IMR-90 (cell line): ENCODE measurements around the gene CEP55. TPM values are rescaled to one million over a fixed set of nuclear protein-coding genes. Genes with fewer than 3 reads are reported as not detected.

ENCODE experiments used
- ATAC-seq: fragments of 200-7000 bp; cut with Tn5 transposase; 2 replicates; pipeline ENCODE4 v1.9.1; 2020; ENCODE audit warnings: low read depth, mild to moderate bottlenecking, moderate library complexity
- BruUV-seq: library from RNA; stranded (reverse); fragments of 400-500 nt; replicated peaks from 2 replicates; lab custom pipeline; 2021; lab: Mats Ljungman, UMichigan
- CTCF ChIA-PET: fragments of 300-600 bp; formaldehyde crosslinking; extraction: SDS; loops from one replicate; lab custom pipeline; 2021; ENCODE audit warnings: antibody characterized with exemption; lab: Yijun Ruan, JAX
- POLR2A ChIA-PET: fragments of 300-600 bp; sonication (Branson Sonifier 250); formaldehyde crosslinking; loops from one replicate; lab custom pipeline; 2022; ENCODE audit warnings: antibody characterized with exemption; ENCODE audit not compliant: unreplicated experiment; lab: Charles Lee
- DNase-seq: peaks from one replicate; pipeline ENCODE4 v3.0.0; 2013
- H2AFZ ChIP-seq: replicated peaks from 2 replicates; pipeline ENCODE3; 2013; ENCODE audit warnings: low read length, mild to moderate bottlenecking; ENCODE audit not compliant: poor library complexity
- H2AK5ac ChIP-seq: 2 replicates; pipeline ENCODE4 v1.6.1; 2013; ENCODE audit warnings: low read depth, low read length, inconsistent platforms
- H2AK9ac ChIP-seq: replicated peaks from 2 replicates; pipeline ENCODE3; 2013; ENCODE audit warnings: mild to moderate bottlenecking, low read depth, low read length, moderate library complexity; ENCODE audit not compliant: poor library complexity
- H2BK120ac ChIP-seq: 2 replicates; pipeline ENCODE4 v1.6.1; 2013; ENCODE audit warnings: low read depth, low read length, inconsistent platforms
- H2BK15ac ChIP-seq: 3 replicates; pipeline ENCODE4 v1.6.1; 2013; ENCODE audit warnings: low read depth, low read length, inconsistent platforms
- H2BK20ac ChIP-seq: 2 replicates; pipeline ENCODE4 v1.6.1; 2013; ENCODE audit warnings: low read depth, mild to moderate bottlenecking, inconsistent platforms, low read length, moderate library complexity
- H2BK5ac ChIP-seq: 2 replicates; pipeline ENCODE4 v1.6.1; 2013; ENCODE audit warnings: mild to moderate bottlenecking, low read depth, low read length, inconsistent platforms; ENCODE audit not compliant: poor library complexity, severe bottlenecking
- H3K14ac ChIP-seq: replicated peaks from 2 replicates; pipeline ENCODE4 v1.6.1; 2013; ENCODE audit warnings: low read depth, low read length, inconsistent platforms
- H3K18ac ChIP-seq: 2 replicates; pipeline ENCODE4 v1.6.1; 2013; ENCODE audit warnings: low read depth, low read length, control low read depth
- H3K23ac ChIP-seq: 2 replicates; pipeline ENCODE4 v1.6.1; 2013; ENCODE audit warnings: low read depth, low read length, inconsistent platforms
- H3K27ac ChIP-seq: 2 replicates; pipeline ENCODE4 v1.5.1; 2013; ENCODE audit warnings: mild to moderate bottlenecking, control low read depth, low read length; ENCODE audit not compliant: insufficient read depth
- H3K27me3 ChIP-seq: 2 replicates; pipeline ENCODE4 v1.6.1; 2013; ENCODE audit warnings: low read length; ENCODE audit not compliant: control insufficient read depth, insufficient read depth
- H3K36me3 ChIP-seq: 2 replicates; pipeline ENCODE4 v1.6.1; 2013; ENCODE audit warnings: low read length, mixed read lengths; ENCODE audit not compliant: control insufficient read depth, insufficient read depth
- H3K4ac ChIP-seq: 2 replicates; pipeline ENCODE4 v1.6.1; 2013; ENCODE audit warnings: low read depth, low read length, inconsistent platforms
- H3K4me1 ChIP-seq: 2 replicates; pipeline ENCODE4 v1.6.1; 2013; ENCODE audit warnings: low read length, mixed read lengths; ENCODE audit not compliant: control insufficient read depth, insufficient read depth
- H3K4me2 ChIP-seq: 2 replicates; pipeline ENCODE4 v1.6.1; 2013; ENCODE audit warnings: low read depth, mild to moderate bottlenecking, control low read depth, low read length, moderate library complexity
- H3K4me3 ChIP-seq: 2 replicates; pipeline ENCODE4 v1.5.1; 2013; ENCODE audit warnings: low read depth, mild to moderate bottlenecking, control low read depth, low read length, moderate library complexity; ENCODE audit not compliant: insufficient read depth
- H3K56ac ChIP-seq: 2 replicates; pipeline ENCODE4 v1.6.1; 2013; ENCODE audit warnings: low read length, inconsistent platforms; ENCODE audit not compliant: insufficient read depth; ENCODE audit errors: extremely low read depth
- H3K79me1 ChIP-seq, 2 experiments: 2 replicates each; pipeline ENCODE4 v1.6.1; 2013; ENCODE audit warnings: low read length in 2 of 2, inconsistent platforms in 1 of 2, low read depth in 1 of 2
- H3K9ac ChIP-seq: 2 replicates; pipeline ENCODE4 v1.6.1; 2013; ENCODE audit warnings: low read depth, low read length, control low read depth
- H3K9me1 ChIP-seq: 2 replicates; pipeline ENCODE4 v1.6.1; 2013; ENCODE audit warnings: low read length, inconsistent platforms; ENCODE audit not compliant: insufficient read depth
- H3K9me3 ChIP-seq: 2 replicates; pipeline ENCODE4 v1.6.1; 2013; ENCODE audit warnings: low read length; ENCODE audit not compliant: control insufficient read depth, insufficient read depth
- H4K20me1 ChIP-seq: 2 replicates; pipeline ENCODE4 v1.6.1; 2013; ENCODE audit warnings: low read length, inconsistent platforms; ENCODE audit not compliant: insufficient read depth
- H4K5ac ChIP-seq: 2 replicates; pipeline ENCODE4 v1.6.1; 2013; ENCODE audit warnings: mild to moderate bottlenecking, low read depth, low read length, control low read depth
- H4K8ac ChIP-seq, 2 experiments: 2 replicates each; pipeline ENCODE4 v1.6.1; 2013; ENCODE audit warnings: low read depth in 2 of 2, low read length in 2 of 2, control low read depth in 1 of 2, inconsistent platforms in 1 of 2
- H4K91ac ChIP-seq: 2 replicates; pipeline ENCODE4 v1.6.1; 2013; ENCODE audit warnings: low read depth, low read length, inconsistent platforms; ENCODE audit not compliant: insufficient read depth
- FOS ChIP-seq: fragments of 150-350 bp; IDR thresholded peaks from 2 replicates; pipeline ENCODE4 v1.6.1; 2016; ENCODE audit warnings: low read depth, low read length
- MXI1 ChIP-seq: IDR thresholded peaks from 2 replicates; pipeline ENCODE4 v1.6.1; 2012; ENCODE audit warnings: low read depth, mild to moderate bottlenecking, low read length, moderate library complexity, borderline replicate concordance
- WGBS, 2 experiments: methylation state at CpG; one replicate each; pipeline versions ENCODE4 v1.1.5 to v1.1.7; 2013; ENCODE audit warnings: missing lambda C conversion rate in 2 of 2; ENCODE audit not compliant: insufficient read length in 1 of 2; ENCODE audit errors: extremely low coverage in 2 of 2; 5-methylcytosine and 5-hydroxymethylcytosine counted together
- dilution Hi-C: fragments of 300-500 bp; cut with HindIII; formaldehyde crosslinking; loops from one replicate; pipeline ENCODE4 v1.14.3; 2018; ENCODE audit warnings: low sequenced_read_pairs; ENCODE audit not compliant: unreplicated experiment
- in situ Hi-C: fragments of 300-500 bp; cut with MboI; formaldehyde crosslinking; loops from 3 replicates; pipeline ENCODE4 v1.14.3; 2019; ENCODE audit warnings: low sequenced_read_pairs, inconsistent platforms, mixed read lengths
- intact Hi-C: fragments of 100-400 bp; cut with micrococcal nuclease; formaldehyde crosslinking; loops from 2 replicates; pipeline ENCODE4 v1.10.0; 2022
- polyA plus RNA-seq, 3 experiments: library from polyadenylated mRNA; depleted of rRNA; stranded (reverse); fragments of >200 nt; gene quantifications; 2 replicates each; pipeline ENCODE4 v1.2.3, GENCODE V29; 2012; ENCODE audit warnings: low replicate concordance in 1 of 3
- total RNA-seq: library from RNA; depleted of rRNA; stranded (reverse); fragments of >200 nt; gene quantifications from 2 replicates; pipeline ENCODE4 v1.2.3, GENCODE V29; 2012

Gene CEP55
- total and polyA plus RNA-seq, 2 of the 4 experiments (the other 2 are of a cell fraction): 15.7 to 23.5 TPM

DNA sequence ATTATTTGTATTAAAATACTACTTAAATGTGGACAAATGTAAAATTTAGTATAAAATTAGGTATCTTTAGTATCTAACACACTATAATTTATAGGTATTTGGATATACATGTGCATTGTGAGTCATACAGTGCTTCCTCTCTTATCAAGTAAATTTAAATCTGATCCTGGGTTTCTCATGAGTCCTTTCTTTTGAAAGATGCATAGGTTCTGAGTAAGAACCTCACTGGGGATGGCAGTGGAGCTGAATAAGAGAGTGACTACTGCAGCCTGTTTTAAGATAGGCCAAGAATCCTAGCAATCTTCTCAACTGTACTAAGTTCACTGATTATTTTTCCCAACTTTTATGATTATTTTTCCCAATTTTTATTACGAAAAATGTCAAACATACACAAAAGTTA is 16.2 kb downstream of the CEP55 start:
- Histone ChIP-seq H4K91ac (no peak overlapping the region), H3K36me3 (no peaks in the 10 kb centered on the region), H3K56ac (no peak overlapping the region), H3K9ac (no peak overlapping the region), H2BK5ac (peak overlapping the region; percentile 56), H2BK15ac (no peak overlapping the region), H3K23ac (no peak overlapping the region), H4K20me1 (no peaks in the 10 kb centered on the region), H2BK120ac (no peak overlapping the region), H3K9me1 (no peaks in the 10 kb centered on the region), H3K4me3 (no peak overlapping the region), H3K9me3 (no peaks in the 10 kb centered on the region), H2AFZ (no peak overlapping the region), H3K18ac (no peak overlapping the region), H3K4ac (no peak overlapping the region), H3K27me3 (no peaks in the 10 kb centered on the region), H3K14ac (no peak overlapping the region), H3K4me2 (no peak overlapping the region), H2AK5ac (no peak overlapping the region), H4K5ac (no peak overlapping the region), H3K4me1 (peaks cover 5% of the 10 kb centered on the region), H3K79me1 (peaks cover 4 to 8% of the 10 kb centered on the region in 2 experiments; a peak in 2 of 4 replicates), H3K27ac (no peak overlapping the region), H2BK20ac (no peak overlapping the region), H4K8ac (no peak overlapping the region), H2AK9ac (no peak overlapping the region)
- ChIA-PET POLR2A (no interaction called here), CTCF (interaction anchor here (0.6 to 1.0 kb wide), 2 partner anchors 8 to 408 kb away, joined by 3 read pairs; no protein-coding TSS in a partner anchor)
- in situ Hi-C loops (loop anchor here (10.0 to 25.0 kb wide), 2 partner anchors 428 to 625 kb away; no protein-coding TSS in a partner anchor), intact Hi-C loops (no loop called here), dilution Hi-C loops (no loop called here)
- no CpG with 5 or more reads among the region's 1 CpG for WGBS, 2 experiments
- 0 out of 2 replicates have a peak, but pooled peaks have one; percentile 37 for TF ChIP-seq FOS
- TF ChIP-seq MXI1: no peak
- peak; percentile 83 for ATAC-seq
- peak; percentile 91 for DNase-seq
- no TSS peak for BruUV-seq
